ENCODE measurements around the gene PLD2. TPM values are rescaled to one million over a fixed set of nuclear protein-coding genes. Genes with fewer than 3 reads are reported as not detected.

PLD2 gene
- total and polyA plus RNA-seq, 9 of the 15 experiments (the other 6 are each of a cell fraction or from before 2014, with no cell fraction given) = 0.20 to 7.5 (median 3.3) TPM

GRCh38 chr17:4780325-4780955, 26.5 kb upstream of the PLD2 start:
- no TSS peak for BruUV-seq (replicated peaks)
- Histone ChIP-seq H3K27me3 (ENCODE audit: control insufficient read depth in 2 of 2, insufficient read depth in 2 of 2, low read length in 2 of 2) (peaks cover 3 to 26% of the 10 kb centered on the region in 2 experiments; a peak in 3 of 5 replicates), H4K20me1 (replicated peaks; ENCODE audit: control insufficient read depth, insufficient read depth, low read length) (no peaks in the 10 kb centered on the region), H3K4me1 (replicated peaks in 1 of 2; ENCODE audit: control insufficient read depth in 2 of 2, insufficient read depth in 2 of 2, low read length in 2 of 2) (peaks cover 0 to 11% of the 10 kb centered on the region in 2 experiments; a peak in 3 of 5 replicates), H3K4me3 (no peak overlapping the region), H3K9me3 (replicated peaks; ENCODE audit: control insufficient read depth, insufficient read depth, low read depth, low read length) (no peaks in the 10 kb centered on the region), H3K4me2 (ENCODE audit: insufficient read depth, low read length) (no peak overlapping the region), H3K27ac (ENCODE audit: extremely low read depth, low read depth, low read length) (no peak overlapping the region), H3K79me2 (ENCODE audit: control insufficient read depth, insufficient read depth, low read length) (no peaks in the 10 kb centered on the region), H3K36me3 (ENCODE audit: control insufficient read depth, insufficient read depth, low read length) (no peaks in the 10 kb centered on the region), H3K9me1 (ENCODE audit: control insufficient read depth, insufficient read depth, low read length) (no peaks in the 10 kb centered on the region), H2AFZ (ENCODE audit: low read depth, low read length) (no peak overlapping the region), H3K9ac (ENCODE audit: insufficient read depth in 1 of 2, low read depth in 2 of 2, low read length in 2 of 2) (no peak overlapping the region)
- POLR2A ChIA-PET = interaction anchor here (0.6 kb wide), 1 partner anchor 45 kb away, joined by 3 read pairs; no protein-coding TSS in a partner anchor
- in situ Hi-C loops (cut with MboI) (no loop called here), intact Hi-C loops (cut with micrococcal nuclease) (no loop called here)
- CTCF ChIA-PET (ENCODE audit: low intra/inter-chr PET ratio) = no interaction called here
- 4% methylated on average over 11 of the region's 11 CpGs for WGBS (ENCODE audit: insufficient coverage, low coverage, missing lambda C conversion rate)
- ATAC-seq (no peak), FAIRE-seq (no peak), DNase-seq (ENCODE audit: extremely low read depth in 1 of 4, low spot score in 3 of 4) (no peak)
- TF ChIP-seq, protein P1, sequence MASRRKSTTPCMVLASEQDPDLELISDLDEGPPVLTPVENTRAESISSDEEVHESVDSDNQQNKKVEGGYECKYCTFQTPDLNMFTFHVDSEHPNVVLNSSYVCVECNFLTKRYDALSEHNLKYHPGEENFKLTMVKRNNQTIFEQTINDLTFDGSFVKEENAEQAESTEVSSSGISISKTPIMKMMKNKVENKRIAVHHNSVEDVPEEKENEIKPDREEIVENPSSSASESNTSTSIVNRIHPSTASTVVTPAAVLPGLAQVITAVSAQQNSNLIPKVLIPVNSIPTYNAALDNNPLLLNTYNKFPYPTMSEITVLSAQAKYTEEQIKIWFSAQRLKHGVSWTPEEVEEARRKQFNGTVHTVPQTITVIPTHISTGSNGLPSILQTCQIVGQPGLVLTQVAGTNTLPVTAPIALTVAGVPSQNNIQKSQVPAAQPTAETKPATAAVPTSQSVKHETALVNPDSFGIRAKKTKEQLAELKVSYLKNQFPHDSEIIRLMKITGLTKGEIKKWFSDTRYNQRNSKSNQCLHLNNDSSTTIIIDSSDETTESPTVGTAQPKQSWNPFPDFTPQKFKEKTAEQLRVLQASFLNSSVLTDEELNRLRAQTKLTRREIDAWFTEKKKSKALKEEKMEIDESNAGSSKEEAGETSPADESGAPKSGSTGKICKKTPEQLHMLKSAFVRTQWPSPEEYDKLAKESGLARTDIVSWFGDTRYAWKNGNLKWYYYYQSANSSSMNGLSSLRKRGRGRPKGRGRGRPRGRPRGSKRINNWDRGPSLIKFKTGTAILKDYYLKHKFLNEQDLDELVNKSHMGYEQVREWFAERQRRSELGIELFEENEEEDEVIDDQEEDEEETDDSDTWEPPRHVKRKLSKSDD (conservative IDR thresholded peaks at IDR 0.05; ENCODE audit: low read length) = no peak
- peak; percentile 86 for TF ChIP-seq ZKSCAN1 (IDR thresholded peaks at IDR 0.05; ENCODE audit: low read depth, low read length)
